H1 (cell line): ENCODE data around the gene TMEM59L. TPM values are rescaled to one million over a fixed set of nuclear protein-coding genes. Genes with fewer than 3 reads are reported as not detected.
A peak's percentile ranks its signal among the peaks of the same experiment; 100 is the strongest.

Experiments used
- BCL11A ChIP-seq, 2 experiments: IDR thresholded peaks; one replicate each; pipeline ENCODE4 v1.6.1; 2011; ENCODE audit warnings: low read depth in 2 of 2, low read length in 2 of 2, mild to moderate bottlenecking in 2 of 2
- KDM1A ChIP-seq: fragments of 200-600, 300-600 bp; sonication (generic); IDR thresholded peaks from 2 replicates; pipeline ENCODE4 v1.7.1; 2016; ENCODE audit warnings: mild to moderate bottlenecking, low read length, borderline replicate concordance
- RNF2 ChIP-seq: fragments of 200-900, 300-1000 bp; sonication (generic); IDR thresholded peaks from 2 replicates; pipeline ENCODE4 v1.7.1; 2016; ENCODE audit warnings: borderline replicate concordance, low read depth, mild to moderate bottlenecking, antibody characterized with exemption, low read length; ENCODE audit not compliant: poor library complexity, severe bottlenecking; ENCODE audit errors: missing control alignments
- TAF1 ChIP-seq: IDR thresholded peaks from 2 replicates; pipeline ENCODE4 v1.6.1; 2011; ENCODE audit warnings: mild to moderate bottlenecking, low read depth, low read length
- TAF7 ChIP-seq: optimal IDR thresholded peaks from 2 replicates; pipeline ENCODE3; 2011; ENCODE audit warnings: low read depth, mild to moderate bottlenecking, inconsistent platforms, low read length, moderate library complexity, borderline replicate concordance
- polyA plus RNA-seq, 7 experiments: library from polyadenylated mRNA; depleted of rRNA in 3 of 7; stranded (reverse) in 5 of 7; unstranded in 2 of 7; fragments of >200 nt in 5 of 7; fragments of 200-250 nt in 2 of 7; gene quantifications; 1 replicate in 5 of 7; 2 replicates in 1 of 7; 4 replicates in 1 of 7; pipeline versions ENCODE4 v1.2.1 to v1.2.3, GENCODE V29; 2011 to 2013; ENCODE audit warnings: missing spikeins in 2 of 7, mixed read lengths in 2 of 7
- total RNA-seq: library from RNA; stranded (reverse); fragmentation: NEBNext Ultra II Directional; extraction: Animal tissue kit (Norgen Biotek cat#: 25700); gene quantifications from 2 replicates; pipeline ENCODE4 v1.2.1, GENCODE V29; 2021

The TMEM59L gene
- total and polyA plus RNA-seq, 2 of the 8 experiments (the other 6 are each of a cell fraction or from before 2014, with no cell fraction given): 4.0 to 12.2 TPM

DNA sequence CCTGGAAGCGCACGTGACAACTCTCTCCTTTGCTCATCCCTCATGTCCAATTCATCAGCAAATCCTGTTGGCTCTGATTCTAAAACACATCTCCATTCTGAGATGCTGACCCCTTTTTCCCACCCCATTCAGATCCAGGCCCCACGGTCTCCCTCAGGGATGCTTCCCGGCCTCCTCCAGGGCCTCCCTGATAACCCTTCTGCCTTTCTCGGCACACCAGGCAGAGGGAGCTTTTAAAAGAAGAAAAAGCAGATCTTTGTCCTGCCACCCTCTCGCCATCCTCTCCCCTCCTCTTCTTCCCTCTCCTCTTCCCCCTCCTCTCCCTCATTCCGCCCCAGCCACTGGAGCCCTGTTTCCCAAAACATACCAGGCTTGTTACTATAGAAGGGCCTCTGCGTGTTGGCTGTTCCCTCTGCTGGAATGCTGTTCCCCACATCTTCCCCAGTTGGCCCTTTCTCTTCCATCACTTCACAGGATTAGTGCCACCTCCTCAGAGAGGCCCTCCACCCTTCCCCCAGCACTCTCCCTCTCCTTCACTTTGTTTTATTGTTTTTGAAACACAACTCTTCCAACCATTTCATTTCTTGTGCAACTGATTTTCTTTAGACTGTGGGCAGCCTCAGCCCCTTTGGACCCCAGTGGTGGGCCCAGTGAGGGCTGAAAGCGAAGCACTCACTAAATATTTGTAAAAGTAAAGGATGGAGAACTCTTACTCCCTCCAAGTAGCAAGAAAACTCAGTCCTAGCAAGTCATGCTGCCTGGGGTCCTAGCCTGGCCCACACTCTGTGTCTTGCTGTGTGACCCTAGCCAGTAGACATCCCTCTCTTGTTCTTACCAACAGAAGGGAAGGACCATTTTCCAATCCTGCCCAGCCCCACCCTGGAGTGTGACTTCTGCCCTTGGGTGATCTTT lies 3.6 kb upstream of the TMEM59L start (continued):
- TF ChIP-seq RNF2 (peak; percentile 5), TAF7 (no peak), TAF1 (no peak), KDM1A (peak; percentile 60; the same call in 1 of the 2 replicates), BCL11A (IDR thresholded peaks at IDR 0.05; ENCODE audit: low read depth in 2 of 2, low read length in 2 of 2) (no peak)
- TF ChIP-seq, all 59 proteins: peak for 3
